ENCODE measurements around the gene GOLGA7B.

GOLGA7B gene

GRCh38 chr10:97868134-97868685 is 18.6 kb downstream of the GOLGA7B start:
- DNase-seq (ENCODE audit: low read depth in 2 of 2) = no peak

DNA sequence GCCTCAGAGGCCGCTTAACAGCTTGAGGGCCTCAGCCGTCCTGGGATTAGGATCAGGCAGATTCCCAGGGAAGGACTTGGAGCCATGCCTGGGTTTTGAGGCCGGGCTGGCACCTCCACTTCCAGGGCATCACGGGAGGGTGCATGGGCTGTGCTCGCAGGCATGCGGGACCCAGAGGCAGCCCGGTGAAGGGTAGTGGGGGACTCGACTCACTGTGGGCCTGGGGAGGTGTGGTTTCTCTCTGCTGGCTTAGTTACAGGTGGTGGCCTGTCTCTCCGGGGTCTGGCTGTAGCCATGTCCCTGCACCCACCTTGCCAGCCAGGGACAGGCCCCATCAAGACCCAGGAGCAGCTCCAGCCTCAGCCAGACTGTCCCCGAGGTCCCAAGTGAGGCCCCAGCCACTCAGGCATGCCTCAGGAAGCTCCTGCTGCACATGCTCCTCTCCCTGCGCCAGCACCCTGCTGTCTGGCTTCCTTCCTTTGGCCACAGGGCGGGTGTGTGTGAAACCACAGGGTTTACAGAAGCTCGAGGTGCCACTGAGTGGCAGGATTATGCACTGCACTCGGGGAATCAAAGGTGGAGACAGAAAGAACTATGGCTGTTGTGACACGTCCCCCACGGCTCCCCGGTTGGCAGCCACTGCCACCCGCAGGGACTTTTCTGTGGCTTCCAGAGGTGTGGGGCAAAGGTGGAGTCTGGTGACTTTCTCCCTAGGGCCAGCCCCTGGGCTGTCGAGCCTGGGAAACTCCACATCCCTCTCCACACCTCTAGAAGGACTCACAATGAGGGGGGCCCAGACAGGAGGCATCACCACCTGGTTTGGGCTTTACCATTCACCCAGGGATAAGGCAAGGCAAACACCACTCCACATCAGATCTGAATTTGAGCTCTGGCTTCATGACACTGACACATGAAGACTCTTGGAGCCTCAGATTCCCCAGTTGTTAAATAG is 19.7 kb downstream of the GOLGA7B start:
- peak; percentile 33 to 34 for DNase-seq (ENCODE audit: low read depth in 2 of 2)

DNA sequence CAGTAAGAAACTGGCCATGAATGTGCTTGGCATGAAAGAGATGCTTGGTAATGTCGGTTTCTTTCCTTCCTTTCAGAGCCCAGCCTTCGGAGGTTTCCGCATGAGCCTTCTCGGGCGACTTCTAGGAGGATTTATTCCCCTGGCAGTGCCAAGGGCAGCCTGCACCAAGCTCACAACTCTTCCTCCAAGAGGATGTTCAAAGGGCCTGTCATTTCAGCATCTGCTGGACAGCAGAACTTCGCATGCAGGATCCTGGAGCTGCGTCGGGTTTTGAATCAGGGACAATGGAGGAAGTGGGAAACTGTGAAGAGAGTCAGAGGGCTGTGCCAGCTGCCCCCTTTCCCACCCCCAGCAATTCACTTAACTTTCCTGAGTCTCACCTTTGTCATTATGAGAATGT is 21.3 kb downstream of the GOLGA7B start:
- no peak for DNase-seq (ENCODE audit: low read depth in 2 of 2)

- no peak for DNase-seq (ENCODE audit: low read depth in 2 of 2)
Measured at GRCh38 chr10:97873569-97873968, 23.9 kb downstream of the GOLGA7B start.

DNA sequence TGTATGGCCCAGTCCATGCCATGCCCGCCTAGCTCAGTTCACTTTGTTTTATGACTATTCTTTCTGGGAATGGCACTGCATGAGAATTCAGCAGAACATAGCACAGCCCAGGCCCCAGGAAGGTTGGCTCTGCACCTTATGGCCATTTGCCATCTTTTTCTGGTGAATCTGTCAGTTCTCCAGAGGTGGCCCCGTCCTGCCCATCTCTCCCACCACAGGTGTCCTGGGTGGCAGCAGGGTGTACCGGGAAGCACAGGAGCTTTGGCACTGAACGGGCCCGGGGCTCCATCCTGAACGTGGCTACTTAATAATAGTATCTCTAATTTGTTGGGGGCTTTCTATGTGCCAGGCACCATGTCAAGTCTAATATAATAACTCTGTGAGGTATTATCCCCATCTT is 24.7 kb downstream of the GOLGA7B start:
- no peak for DNase-seq (ENCODE audit: low read depth in 2 of 2)

DNA sequence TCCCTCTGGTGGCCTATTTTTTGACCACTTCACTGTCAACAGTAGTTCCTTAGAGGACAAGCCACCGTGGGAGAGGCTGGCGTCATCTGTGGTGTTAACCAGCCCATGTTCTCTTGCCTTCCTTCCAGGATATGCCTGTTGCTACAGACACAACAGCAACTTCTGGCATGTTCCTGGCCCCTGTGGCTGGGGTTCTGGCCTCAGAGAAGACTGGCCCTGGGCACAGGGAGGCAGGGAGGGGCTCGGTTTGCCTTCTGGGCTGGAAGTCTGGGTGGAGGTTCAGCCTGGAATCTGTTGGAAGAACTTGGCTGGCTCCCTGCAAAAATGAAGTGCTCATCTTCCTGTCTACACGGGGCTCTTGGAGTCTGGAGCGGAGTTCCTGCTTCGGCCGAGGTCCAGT is 25.7 kb downstream of the GOLGA7B start:
- no peak for DNase-seq (ENCODE audit: low read depth in 2 of 2)

DNA sequence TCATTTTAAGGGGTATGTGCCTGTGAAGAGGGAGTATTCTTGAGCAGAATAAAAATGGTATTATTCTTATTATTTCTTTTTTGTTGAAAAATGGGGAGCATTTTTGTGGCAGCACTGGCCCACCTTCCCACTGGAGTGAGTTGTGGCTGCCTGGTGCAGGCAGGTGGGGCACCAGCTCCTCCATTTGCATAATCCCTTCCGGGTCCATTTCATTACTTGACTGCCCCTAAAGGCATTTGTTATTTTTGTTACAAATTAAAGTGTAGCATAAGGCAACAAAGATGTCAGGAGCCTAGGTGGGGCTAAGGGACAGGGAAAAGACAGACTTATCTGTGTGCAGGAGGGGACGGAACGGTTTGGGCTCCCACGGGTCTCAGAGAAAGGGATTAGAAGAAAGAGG is 26.8 kb downstream of the GOLGA7B start:
- DNase-seq (ENCODE audit: low read depth in 2 of 2) = no peak

GRCh38 chr10:97879241-97879640 is 29.6 kb downstream of the GOLGA7B start:
- no peak for DNase-seq (ENCODE audit: low read depth in 2 of 2)

DNA sequence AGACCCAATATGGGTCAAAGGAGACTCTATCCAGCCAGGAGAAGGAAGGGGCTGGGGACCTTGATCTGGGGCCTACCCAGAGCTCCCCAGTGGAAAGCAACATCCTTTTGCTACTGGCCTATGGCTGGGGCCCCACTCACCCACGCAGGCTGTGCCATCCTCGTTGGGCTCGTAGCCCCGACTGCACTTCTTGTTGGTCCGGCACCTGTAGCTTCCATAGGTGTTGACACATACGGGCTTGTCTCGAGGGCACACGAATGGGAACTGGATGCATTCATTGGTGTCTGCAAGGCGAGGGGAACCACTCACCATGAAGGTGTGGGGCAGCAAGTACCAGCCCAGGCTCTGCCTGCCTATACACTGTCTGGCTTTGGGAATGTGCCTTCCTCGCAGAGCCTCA is 30.5 kb downstream of the GOLGA7B start:
- DNase-seq (ENCODE audit: low read depth in 2 of 2) = no peak

DNA sequence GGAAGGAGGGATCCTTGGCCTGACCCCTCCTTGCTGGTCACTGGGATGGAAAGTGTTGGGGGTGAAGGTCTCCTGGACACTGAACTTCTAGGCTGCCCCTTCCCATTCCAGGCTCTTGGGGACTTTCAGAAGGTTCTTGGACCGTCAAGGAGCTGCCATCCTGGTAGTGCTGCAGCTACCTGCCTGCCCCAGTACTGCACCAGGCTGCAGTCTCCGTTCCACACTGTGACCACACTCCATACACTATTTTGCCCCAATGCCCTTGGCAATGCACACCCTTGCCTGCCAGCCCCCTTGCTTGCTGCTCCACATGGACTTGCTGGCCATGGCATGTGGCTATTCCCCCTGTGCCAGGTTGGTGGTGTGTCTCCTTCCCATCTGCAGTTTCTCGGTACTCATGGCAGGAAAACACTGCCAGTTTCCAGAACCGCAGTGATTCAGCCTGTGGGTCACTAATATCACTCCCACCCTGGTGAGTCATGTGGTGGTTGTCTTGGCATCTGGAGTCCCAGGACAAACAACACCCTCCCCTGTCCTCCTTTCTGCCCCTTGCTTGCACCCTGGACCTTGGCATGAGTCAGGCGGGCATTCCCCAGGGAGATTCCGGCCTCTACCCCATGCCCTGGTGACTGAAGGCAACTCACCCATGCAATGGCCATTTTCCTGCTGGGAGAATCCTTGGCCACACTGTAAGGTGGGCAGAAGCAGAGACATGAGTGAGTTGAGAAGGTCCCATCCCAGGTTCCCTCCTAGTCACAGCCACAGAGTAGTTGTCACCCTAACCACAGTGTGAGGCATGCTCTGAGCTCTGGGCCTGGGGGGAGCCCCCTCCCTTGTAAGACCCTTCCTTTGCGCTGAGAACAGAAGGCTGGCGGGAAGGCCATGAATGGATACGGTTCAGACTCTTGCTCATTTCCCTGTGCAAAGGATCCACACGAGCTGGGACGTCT is 32.8 kb downstream of the GOLGA7B start:
- DNase-seq (ENCODE audit: low read depth in 2 of 2) = no peak

- no peak for DNase-seq (ENCODE audit: low read depth in 2 of 2)
Measured at GRCh38 chr10:97883092-97883485, 33.4 kb downstream of the GOLGA7B start.

- DNase-seq (ENCODE audit: low read depth in 2 of 2) = no peak
Measured at GRCh38 chr10:97886286-97886685, 36.6 kb downstream of the GOLGA7B start.

- no peak for DNase-seq (ENCODE audit: low read depth in 2 of 2)
Measured at GRCh38 chr10:97887399-97887798, 37.8 kb downstream of the GOLGA7B start.

DNA sequence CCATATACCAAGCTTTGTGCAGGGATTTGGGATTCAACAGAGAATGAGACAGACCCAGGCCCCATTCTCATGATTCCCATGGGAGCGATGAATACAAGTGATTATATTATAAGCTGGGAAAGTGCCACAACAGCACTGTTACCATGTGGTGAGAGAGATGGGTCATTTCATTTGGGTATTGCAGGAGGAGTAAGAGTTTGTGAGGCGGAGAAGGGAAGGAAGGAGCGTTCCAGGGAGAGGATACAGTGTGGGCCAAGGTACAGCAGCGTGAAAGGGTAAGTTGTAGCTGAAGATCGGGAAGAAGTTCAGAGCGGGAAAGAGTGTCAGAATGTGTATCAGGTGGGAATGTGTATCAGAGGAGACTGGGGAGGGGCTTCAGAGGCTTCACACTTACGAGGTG is 38.5 kb downstream of the GOLGA7B start:
- no peak for DNase-seq (ENCODE audit: low read depth in 2 of 2)

DNA sequence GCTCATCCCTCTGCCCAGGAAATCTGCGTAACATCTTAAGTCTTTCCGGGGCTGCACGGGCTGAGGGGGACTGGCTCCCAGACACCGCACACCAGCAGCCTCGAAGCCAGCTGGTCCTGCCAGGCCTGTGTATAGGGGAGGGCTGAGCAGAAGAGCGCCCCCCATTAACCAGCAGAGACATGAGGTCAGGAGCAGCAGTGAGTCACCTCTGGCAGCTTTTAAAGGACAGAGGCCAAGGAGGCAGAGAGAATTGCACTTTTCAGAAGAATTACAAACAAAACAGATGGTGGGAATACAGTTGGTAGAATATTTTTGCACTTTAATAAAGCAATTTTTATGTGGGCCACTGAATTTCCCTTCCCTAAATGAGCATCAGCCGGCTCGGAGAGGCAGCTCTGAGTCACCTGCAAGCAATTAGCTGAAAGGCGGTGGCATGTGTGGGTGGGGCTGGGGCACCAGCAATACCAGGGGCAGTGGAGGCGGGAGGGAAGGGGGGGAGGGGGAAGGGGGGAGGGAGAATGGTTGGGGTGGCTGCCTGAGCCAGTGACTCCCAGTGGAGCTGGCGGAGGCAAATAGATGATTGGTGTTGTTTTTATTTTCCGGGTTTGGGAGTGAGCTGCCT is 39.1 kb downstream of the GOLGA7B start:
- DNase-seq (ENCODE audit: low read depth in 2 of 2) = peak in 1 of 2 experiments; percentile 4

DNA sequence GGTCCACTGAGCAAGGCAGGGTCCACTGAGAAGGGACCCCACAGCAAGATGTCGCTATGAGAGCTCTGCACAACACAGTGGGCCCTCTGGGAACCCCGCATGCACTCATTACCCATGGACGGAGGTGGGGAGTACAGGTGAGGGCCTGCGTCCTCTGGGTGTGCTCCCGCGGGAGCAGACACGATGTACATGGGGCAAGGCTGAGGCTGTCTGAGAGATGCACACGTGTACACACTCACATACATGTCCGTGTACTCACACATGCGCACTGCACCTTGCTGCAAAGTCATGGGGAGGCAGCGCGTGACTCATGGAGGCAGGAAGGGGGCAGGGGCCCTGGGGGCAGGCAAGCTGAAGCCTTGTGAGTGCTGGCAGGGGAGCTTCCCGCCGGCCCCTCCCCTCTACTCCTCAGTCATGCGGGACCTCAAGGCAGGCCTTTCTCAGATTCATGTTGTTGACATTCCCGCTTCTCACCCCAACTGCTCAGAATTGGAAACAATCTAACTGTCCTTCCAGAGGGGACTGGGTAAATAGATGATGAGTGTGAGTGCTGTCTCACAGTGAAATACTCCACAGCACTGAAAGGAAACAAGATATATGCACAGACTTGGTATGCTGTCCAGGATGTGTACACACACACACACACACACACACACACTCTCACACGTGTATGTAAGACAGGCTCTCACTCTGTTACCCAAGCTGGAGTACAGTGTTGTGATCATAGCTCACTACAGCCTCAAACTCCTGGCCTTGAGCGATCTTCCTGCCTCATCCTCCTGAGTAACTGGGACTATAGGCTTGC is 40.0 kb downstream of the GOLGA7B start:
- DNase-seq (ENCODE audit: low read depth in 2 of 2) = peak; percentile 34 to 42

DNA sequence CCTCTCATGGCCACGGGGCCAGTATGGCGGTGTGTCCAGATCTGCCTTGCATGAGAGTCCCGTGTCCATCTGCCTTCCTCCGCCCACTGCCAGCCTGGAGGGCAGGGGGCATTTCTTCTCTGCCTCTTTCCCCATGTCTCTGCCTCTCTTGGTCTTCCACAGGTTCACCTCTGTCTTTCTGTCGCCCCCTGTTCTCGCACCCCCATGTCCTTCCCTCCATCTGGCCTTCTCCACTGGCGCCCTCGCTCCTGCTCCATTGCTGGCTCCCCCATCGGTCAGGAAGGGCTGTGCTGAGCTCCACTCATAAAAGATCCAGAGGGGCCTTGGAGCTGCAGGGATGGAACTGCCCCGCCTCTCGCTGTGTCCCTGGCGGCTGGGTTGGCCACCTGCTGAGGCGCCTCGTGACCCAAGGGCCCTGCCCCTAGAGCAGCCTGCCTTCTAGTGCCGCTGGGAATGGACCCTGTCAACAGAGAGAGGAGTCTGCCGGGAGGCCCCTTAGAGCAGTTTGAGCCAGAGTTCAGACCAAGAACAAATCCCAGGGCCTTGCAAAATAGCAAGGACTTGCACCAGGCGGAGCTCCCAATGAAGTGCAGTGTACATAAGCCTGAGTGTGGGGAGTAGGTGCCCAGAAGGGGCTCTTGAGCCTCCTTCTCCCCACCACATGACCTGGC is 42.0 kb downstream of the GOLGA7B start:
- no peak for DNase-seq (ENCODE audit: low read depth in 2 of 2)

DNA sequence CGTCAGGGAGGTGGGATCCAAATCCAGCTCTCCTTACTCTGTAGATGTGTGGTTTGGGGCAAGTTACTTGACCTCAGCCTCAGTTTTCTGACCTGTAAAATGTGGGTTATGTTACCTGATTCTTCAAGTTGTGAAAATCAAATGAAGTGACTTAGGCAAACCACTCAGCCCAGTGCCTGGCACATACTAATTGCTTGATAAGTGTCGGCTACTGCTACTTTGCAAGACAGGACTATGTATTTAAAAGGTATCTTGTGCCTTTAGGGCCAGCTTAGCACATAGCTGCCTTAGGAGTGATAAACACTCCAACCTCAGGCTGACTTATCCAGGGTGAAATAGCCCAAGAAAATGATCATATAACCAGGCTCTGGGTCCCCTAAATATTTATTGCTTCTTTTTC is 42.9 kb downstream of the GOLGA7B start:
- no peak for DNase-seq (ENCODE audit: low read depth in 2 of 2)

DNA sequence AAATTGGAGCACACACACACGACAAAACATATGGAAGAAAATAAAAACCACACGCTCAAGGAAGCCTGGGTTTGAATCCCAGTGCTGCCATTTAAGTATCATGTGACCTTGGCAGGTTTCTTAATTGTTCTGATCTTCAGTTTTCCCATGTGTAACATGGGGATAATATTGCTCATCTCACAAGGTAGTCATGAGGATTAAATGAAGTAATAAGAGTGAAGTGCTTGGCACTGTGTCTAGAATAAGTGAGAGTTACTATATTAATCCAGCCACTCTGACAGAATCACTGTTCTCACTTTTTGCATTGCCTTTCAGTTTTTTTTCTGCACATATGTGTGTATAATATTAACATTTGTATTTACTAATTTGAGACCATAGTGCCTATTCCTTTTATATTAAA is 43.3 kb downstream of the GOLGA7B start:
- no peak for DNase-seq (ENCODE audit: low read depth in 2 of 2)

GRCh38 chr10:97894092-97894491 is 44.4 kb downstream of the GOLGA7B start:
- DNase-seq (ENCODE audit: low read depth in 2 of 2) = no peak
